ENCODE data around the gene DYNLT1.
A peak's percentile ranks its signal among the peaks of the same experiment; 100 is the strongest.
"Not testable (repeated sequence)": the region's sequence is repeated elsewhere in the genome, so short reads cannot be mapped to it uniquely, and the experiment has no call there.

The DYNLT1 gene

GRCh38 chr6:158644231-158645063 lies at the start of gene DYNLT1:
Gene DYNLT1, minus strand, starts transcription at chr6:158644743. Its CDS starts 35 bp downstream, at chr6:158644708.
- peak; percentile 60 to 84 for DNase-seq (ENCODE audit: extremely low read depth in 1 of 2, low read depth in 1 of 2)

GRCh38 chr6:158688860-158689259 lies 44.3 kb upstream of the DYNLT1 start:
- no peak for DNase-seq (ENCODE audit: extremely low read depth in 1 of 2, low read depth in 1 of 2)

GRCh38 chr6:158687506-158687905 lies 43.0 kb upstream of the DYNLT1 start:
- DNase-seq (ENCODE audit: extremely low read depth in 1 of 2, low read depth in 1 of 2) = no peak

DNA sequence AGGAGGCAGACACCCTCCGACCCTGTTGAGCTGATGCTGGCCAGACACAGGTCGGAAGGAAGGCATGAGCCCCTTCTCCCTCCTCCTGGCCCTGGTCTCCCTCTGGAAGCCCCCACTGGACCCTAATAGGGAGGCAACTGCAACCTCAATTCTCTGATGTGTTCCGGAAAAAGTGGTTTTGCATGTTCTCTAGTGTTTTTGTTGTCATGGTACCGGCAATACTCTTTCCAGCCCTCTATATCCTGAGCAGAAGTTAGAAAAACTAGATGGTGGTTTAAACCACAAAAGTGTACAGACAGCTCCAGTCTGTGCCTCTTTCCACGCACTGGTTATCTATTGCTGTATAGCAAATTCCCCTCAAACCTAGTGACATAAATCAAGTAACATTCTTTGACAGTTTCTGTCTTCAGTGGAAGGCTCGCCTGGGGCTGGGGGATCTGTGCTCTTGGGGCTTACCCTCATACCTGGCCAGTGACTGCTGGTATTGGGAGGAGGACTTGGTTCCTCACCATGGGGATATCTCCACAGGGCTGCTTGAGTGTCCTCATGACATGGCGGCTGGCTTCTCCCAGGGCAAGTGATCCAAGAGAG lies 42.3 kb upstream of the DYNLT1 start:
- peak in 1 of 2 donors; percentile 30 for DNase-seq (ENCODE audit: extremely low read depth in 1 of 2, low read depth in 1 of 2)

DNA sequence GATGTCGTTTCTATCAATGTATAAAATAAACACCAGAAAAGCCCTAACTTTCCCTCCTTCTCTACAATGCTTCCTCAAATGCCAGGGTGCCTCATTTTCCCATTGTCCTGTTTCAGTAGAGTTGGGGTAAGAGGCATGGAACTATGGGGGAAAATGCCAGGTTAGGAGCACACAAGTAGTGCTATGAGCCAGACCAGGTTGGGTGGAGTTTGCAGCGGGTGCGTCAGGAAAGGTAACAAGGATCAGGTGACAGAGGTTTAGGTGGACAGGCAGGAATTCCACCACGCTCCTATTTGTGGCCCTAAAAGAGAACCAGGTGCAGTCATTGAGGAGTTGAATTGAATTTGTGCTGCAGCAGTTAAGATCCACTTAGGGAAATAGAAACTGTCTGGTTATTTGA lies 41.8 kb upstream of the DYNLT1 start:
- no peak for DNase-seq (ENCODE audit: extremely low read depth in 1 of 2, low read depth in 1 of 2)

- DNase-seq (ENCODE audit: extremely low read depth in 1 of 2, low read depth in 1 of 2) = no peak
Observed at GRCh38 chr6:158684745-158685324, 40.3 kb upstream of the DYNLT1 start.

GRCh38 chr6:158684311-158684710 lies 39.8 kb upstream of the DYNLT1 start:
- DNase-seq (ENCODE audit: extremely low read depth in 1 of 2, low read depth in 1 of 2) = peak in 1 of 2 donors; percentile 31

- no peak for DNase-seq (ENCODE audit: extremely low read depth in 1 of 2, low read depth in 1 of 2)
Observed at GRCh38 chr6:158680481-158680880, 35.9 kb upstream of the DYNLT1 start.

DNA sequence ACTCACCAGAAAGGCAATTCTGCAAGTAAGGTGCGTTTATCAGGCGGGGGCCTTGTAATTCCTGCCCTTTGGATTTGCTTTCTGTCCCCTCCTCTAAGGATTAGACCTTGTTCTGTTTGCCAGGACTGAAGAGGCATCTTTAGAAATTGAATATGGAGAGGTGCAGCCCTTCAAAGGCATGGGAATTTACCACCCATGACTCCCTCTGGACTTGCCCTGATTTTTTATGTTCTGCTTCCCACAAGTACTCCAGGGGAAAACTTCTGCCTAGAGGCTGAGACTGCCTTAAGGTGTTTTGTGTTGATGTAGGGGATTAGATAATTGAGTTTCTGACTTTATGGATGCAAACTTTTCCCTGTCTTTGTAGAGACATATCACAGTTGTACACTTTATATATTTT lies 35.5 kb upstream of the DYNLT1 start:
- DNase-seq (ENCODE audit: extremely low read depth in 1 of 2, low read depth in 1 of 2) = no peak

- DNase-seq (ENCODE audit: extremely low read depth in 1 of 2, low read depth in 1 of 2) = no peak
Observed at GRCh38 chr6:158677906-158678578, 33.5 kb upstream of the DYNLT1 start.

GRCh38 chr6:158677094-158677493 lies 32.6 kb upstream of the DYNLT1 start:
- DNase-seq (ENCODE audit: extremely low read depth in 1 of 2, low read depth in 1 of 2) = not testable (repeated sequence)

- DNase-seq (ENCODE audit: extremely low read depth in 1 of 2, low read depth in 1 of 2) = no peak
Observed at GRCh38 chr6:158674342-158675131, 30.0 kb upstream of the DYNLT1 start.

GRCh38 chr6:158672726-158673125 lies 28.2 kb upstream of the DYNLT1 start:
- DNase-seq (ENCODE audit: extremely low read depth in 1 of 2, low read depth in 1 of 2) = no peak

GRCh38 chr6:158672119-158672518 lies 27.6 kb upstream of the DYNLT1 start:
- not testable (repeated sequence) for DNase-seq (ENCODE audit: extremely low read depth in 1 of 2, low read depth in 1 of 2)

DNA sequence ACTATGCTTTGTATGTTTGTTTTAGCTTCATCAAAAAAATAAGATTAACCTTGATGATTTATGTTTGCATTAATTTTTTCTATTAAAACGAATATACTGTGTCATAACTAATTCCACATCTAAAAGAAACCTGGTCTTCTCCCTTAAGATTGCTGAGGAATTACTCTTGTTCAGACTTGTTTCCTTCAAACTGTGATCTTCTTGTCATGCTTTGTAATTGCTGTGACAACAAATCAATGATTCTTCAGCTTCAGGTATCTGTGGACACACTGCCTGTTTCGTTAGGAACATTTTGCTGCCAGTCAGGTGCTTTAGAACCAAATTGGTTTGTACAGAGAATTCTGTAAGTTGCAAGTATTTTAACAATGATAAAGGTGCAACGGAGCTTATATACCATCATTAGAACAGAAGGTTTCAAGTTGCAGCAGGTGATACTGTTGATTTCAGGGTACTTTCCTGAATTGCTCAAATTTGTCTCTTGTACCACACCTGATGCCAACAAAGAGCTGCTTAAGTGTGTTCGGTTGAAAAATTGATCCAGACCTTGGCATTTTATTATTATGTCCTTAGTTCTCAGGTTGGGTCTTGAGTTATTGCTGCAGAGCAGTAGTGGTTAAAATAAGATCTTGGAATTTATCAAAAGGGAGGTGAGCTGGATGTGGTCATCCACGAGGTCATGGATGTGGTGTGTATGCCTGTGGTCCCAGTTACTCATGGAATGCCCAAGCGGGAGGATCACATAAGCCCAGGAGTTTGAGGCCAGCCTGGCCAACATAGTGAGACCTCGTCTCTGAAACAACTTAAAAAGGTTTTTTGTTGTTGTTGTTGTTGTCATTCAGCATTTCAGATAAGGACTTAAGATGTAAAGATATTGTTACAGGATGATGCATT lies 24.8 kb upstream of the DYNLT1 start:
- DNase-seq (ENCODE audit: extremely low read depth in 1 of 2, low read depth in 1 of 2) = no peak

- no peak for DNase-seq (ENCODE audit: extremely low read depth in 1 of 2, low read depth in 1 of 2)
Observed at GRCh38 chr6:158668707-158669103, 24.2 kb upstream of the DYNLT1 start.

DNA sequence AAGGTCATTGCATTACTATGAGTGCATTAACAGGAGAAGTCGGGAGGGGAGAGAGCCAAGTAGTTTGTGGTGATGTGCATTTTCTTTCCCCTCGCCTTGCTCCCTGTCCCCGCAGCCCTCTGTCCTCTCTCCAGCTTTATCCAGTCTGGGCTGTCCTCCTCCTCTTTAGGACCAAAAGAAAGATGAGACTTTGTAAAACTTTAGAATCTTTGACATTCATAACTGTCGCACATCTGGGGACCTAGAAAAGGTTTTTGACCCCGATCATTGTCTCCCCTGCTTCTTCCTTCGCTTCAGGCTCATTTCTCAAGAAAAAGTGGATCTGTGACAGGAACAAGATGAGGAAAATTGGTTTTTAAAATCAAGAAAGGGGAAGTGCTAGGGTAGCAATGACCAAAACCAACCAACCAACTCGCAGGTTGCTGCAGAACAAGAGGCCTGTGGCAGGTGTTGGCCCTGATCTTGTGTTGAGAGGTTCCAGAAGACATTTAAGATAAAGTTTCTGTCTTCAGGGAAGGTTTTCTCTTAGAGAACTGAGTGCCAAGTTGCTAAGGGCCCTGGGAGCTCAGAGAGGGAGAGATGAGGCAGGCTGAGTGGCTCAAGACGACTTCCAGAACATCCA lies 22.9 kb upstream of the DYNLT1 start:
- DNase-seq (ENCODE audit: extremely low read depth in 1 of 2, low read depth in 1 of 2) = no peak

DNA sequence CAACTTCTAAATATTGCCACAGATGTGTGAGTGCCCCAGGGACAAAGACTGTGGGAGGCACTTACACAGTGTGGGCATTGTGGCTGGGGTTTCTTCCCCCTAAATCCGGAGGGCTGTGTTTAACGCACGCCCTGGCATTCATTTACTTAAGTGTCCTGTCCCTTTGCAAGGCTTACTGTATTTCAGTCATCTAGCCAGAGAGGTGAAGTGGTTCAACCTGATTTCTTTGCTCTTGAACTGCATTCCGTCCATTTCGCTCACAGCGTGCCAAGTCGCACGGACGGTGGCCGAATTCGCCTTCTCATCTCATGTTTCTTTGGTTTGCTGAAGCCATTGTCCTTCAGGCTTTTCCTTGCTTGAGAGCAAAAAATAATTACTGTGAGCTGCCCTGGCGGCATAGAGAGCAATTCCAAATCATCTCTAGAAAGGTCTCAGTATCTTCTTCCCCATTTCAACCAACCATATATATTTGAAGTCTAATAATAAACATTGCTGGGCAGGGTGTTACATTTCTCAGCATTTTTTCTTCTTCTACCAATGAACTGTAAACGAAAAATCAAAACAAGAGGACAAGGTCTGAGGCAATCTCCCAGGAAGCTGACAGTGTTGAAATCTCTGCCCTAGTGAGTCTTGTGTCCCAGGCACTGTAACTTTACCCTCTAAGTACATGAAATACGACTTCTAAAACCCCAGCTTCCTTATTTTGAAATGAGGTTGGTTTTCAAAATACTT lies 22.3 kb upstream of the DYNLT1 start:
- DNase-seq (ENCODE audit: extremely low read depth in 1 of 2, low read depth in 1 of 2) = no peak

- DNase-seq (ENCODE audit: extremely low read depth in 1 of 2, low read depth in 1 of 2) = no peak
Observed at GRCh38 chr6:158665332-158665731, 20.8 kb upstream of the DYNLT1 start.
